ENCODE data around the gene HDAC4. TPM values are rescaled to one million over a fixed set of nuclear protein-coding genes. Genes with fewer than 3 reads are reported as not detected.

Gene HDAC4
- total and polyA plus RNA-seq, 9 of the 15 experiments (the other 6 are each of a cell fraction or from before 2014, with no cell fraction given), result 0.11 to 20.2 (median 4.0) TPM

- no peaks in the 10 kb centered on the region for H3K9me1 ChIP-seq (ENCODE audit: control insufficient read depth, insufficient read depth, low read length)
- in situ Hi-C loops (cut with MboI) (no loop called here), intact Hi-C loops (cut with micrococcal nuclease) (no loop called here)
- H3K27ac ChIP-seq (ENCODE audit: extremely low read depth, low read depth, low read length), result no peak overlapping the region
- ChIA-PET CTCF (ENCODE audit: low intra/inter-chr PET ratio) (no interaction called here), POLR2A (no interaction called here)
- no peak for TF ChIP-seq RNF2 (IDR thresholded peaks at IDR 0.05)
- peak in 1 of 2 experiments; percentile 63; a peak in 2 of 4 replicates for TF ChIP-seq KDM1A (IDR thresholded peaks at IDR 0.05)
- TF ChIP-seq IRF1 (CRISPR knock-in tag; IDR thresholded peaks at IDR 0.05; ENCODE audit: borderline replicate concordance), result no peak
- no peak for TF ChIP-seq ZNF263 (CRISPR knock-in tag; IDR thresholded peaks at IDR 0.05; ENCODE audit: borderline replicate concordance)
- no peak for TF ChIP-seq ASH1L (IDR thresholded peaks at IDR 0.05; ENCODE audit: borderline replicate concordance, low read depth, partially characterized antibody)
- TF ChIP-seq MLLT1 (IDR thresholded peaks at IDR 0.05), result peak in 1 of 2 experiments; percentile 45; a peak in 1 of 4 replicates
- no peaks in the 10 kb centered on the region for H4K20me1 ChIP-seq (replicated peaks; ENCODE audit: control insufficient read depth, insufficient read depth, low read length)
- no peaks in the 10 kb centered on the region for H3K9me3 ChIP-seq (replicated peaks; ENCODE audit: control insufficient read depth, insufficient read depth, low read depth, low read length)
- H3K36me3 ChIP-seq (ENCODE audit: control insufficient read depth, insufficient read depth, low read length), result no peaks in the 10 kb centered on the region
- peak overlapping the region in 1 of 2 experiments; percentile 74; a peak in 2 of 4 replicates for H3K9ac ChIP-seq (ENCODE audit: insufficient read depth in 1 of 2, low read depth in 2 of 2, low read length in 2 of 2)
- no peak for FAIRE-seq
- H3K79me2 ChIP-seq (ENCODE audit: control insufficient read depth, insufficient read depth, low read length), result peaks cover 74% of the 10 kb centered on the region
- peaks cover 54 to 55% of the 10 kb centered on the region in 2 experiments; a peak in 4 of 5 replicates for H3K4me1 ChIP-seq (replicated peaks in 1 of 2; ENCODE audit: control insufficient read depth in 2 of 2, insufficient read depth in 2 of 2, low read length in 2 of 2)
- no TSS peak for BruUV-seq (replicated peaks)
- DNase-seq (ENCODE audit: extremely low read depth in 1 of 4, low spot score in 3 of 4), result no peak
- no peak overlapping the region for H3K4me3 ChIP-seq
- no peak overlapping the region for H3K4me2 ChIP-seq (ENCODE audit: insufficient read depth, low read length)
- H3K27me3 ChIP-seq (ENCODE audit: control insufficient read depth in 2 of 2, insufficient read depth in 2 of 2, low read length in 2 of 2), result no peaks in the 10 kb centered on the region
- ATAC-seq, result no peak
- no peak overlapping the region for H2AFZ ChIP-seq (ENCODE audit: low read depth, low read length)
- 90% methylated on average over 9 of the region's 39 CpGs for WGBS (ENCODE audit: insufficient coverage, low coverage, missing lambda C conversion rate)
Measured at GRCh38 chr2:239290618-239291474, 110.0 kb downstream of the HDAC4 start.
